ENCODE results near the gene SLIRP. TPM values are rescaled to one million over a fixed set of nuclear protein-coding genes. Genes with fewer than 3 reads are reported as not detected.
"Not testable (repeated sequence)": the region's sequence is repeated elsewhere in the genome, so short reads cannot be mapped to it uniquely, and the experiment has no call there.

The SLIRP gene
- total RNA-seq, result 10 to 100 TPM; 57.5 to 64.8 TPM

DNA sequence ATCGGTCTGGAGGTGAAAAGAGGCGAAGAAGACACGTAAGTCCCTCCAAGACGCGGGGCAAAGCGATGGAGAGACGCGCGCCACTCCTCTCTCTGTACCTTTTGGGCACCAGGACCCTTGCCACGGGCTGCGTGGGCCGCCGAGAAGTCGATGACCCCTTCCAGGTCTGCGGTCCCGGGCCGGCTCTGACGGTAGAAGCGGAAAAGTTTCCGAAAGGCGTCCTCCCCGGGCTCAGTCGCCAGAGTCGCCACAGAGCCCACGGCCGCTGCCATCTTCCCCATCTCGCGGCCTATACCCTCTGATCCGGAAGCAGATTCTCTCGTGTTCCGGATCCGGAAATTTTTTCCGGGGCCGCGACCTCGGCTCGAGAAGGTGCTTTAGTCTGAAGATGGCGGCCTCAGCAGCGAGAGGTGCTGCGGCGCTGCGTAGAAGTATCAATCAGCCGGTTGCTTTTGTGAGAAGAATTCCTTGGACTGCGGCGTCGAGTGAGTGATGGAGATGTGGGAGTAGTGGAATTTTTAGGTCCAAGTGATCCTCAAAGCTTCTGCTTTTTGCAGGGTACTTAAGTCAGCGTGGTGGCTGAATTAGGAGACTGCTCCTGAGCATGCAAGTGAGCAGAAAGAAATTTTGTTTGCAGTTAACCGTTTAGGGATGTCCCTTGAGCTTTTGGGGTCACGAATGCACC lies at the start of gene SLIRP, which contains the start of gene ALKBH1:
SLIRP (plus strand) TSS at position 380 of the 685 bp plus-strand sequence; CDS start at position 389, 9 bp downstream.
ALKBH1 (minus strand) TSS at position 300 of the 685 bp plus-strand sequence; CDS start at position 281, 19 bp downstream.
- Mint-ChIP-seq H3K27ac (peak within 1 kb of the TSS; percentile 97), H3K36me3 (peaks cover 12% of the 10 kb centered on the region), H3K27me3 (no peaks in the 10 kb centered on the region), H3K9me3 (no peaks in the 10 kb centered on the region), H3K4me3 (peak within 1 kb of the TSS; percentile 96), H3K4me1 (peaks cover 35% of the 10 kb centered on the region)
- POLR2A ChIA-PET, result interaction anchor here (0.6 to 0.9 kb wide), 3 partner anchors 32 to 96 kb away, joined by 3 to 5 read pairs (median 3); no protein-coding TSS in a partner anchor
- peak; percentile 83 for DNase-seq
- peak; percentile 98 for ATAC-seq (ENCODE audit: low read depth)

- POLR2A ChIA-PET, result no interaction called here
- DNase-seq (no peak), ATAC-seq (ENCODE audit: low read depth) (no peak)
- Mint-ChIP-seq H3K36me3 (no peaks in the 10 kb centered on the region), H3K4me1 (no peaks in the 10 kb centered on the region), H3K27me3 (no peaks in the 10 kb centered on the region), H3K9me3 (no peaks in the 10 kb centered on the region), H3K27ac (no peak overlapping the region), H3K4me3 (no peak overlapping the region)
These were observed 48.1 kb upstream of the SLIRP start for GRCh38 chr14:77659831-77660230.

DNA sequence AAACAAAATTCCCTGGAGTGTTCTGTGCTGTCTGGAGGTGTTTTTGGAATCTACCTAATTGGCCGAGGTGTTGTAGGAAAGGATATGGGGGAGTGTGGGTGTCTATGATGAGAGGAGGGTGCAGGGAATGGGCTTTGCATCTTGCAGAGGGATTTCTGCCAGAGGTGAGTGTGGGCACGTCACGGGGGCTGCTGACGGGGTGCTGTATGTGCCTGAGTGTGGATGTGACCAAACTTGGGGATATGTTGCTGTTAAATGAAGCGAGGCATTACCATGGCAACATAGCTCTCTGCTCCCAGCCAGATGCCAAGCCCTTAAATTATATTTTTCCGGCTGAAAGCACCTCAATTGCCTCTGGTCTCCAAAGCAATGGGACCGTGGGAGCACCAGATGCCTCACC lies 47.1 kb upstream of the SLIRP start:
- H3K27ac Mint-ChIP-seq, result no peak overlapping the region

DNA sequence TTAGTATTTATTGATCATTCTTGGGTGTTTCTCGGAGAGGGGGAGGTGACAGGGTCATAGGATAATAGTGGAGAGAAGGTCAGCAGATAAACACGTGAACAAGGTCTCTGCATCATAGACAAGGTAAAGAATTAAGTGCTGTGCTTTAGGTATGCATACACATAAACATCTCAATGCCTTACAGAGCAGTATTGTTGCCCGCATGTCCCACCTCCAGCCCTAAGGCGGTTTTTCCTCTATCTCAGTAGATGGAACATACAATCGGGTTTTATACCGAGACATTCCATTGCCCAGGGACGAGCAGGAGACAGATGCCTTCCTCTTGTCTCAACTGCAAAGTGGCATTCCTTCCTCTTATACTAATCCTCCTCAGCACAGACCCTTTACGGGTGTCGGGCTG lies 46.3 kb upstream of the SLIRP start:
- H3K4me1 Mint-ChIP-seq; H3K36me3 Mint-ChIP-seq; H3K4me3 Mint-ChIP-seq; H3K9me3 Mint-ChIP-seq; H3K27me3 Mint-ChIP-seq; POLR2A ChIA-PET; DNase-seq; H3K27ac Mint-ChIP-seq; ATAC-seq (ENCODE audit: low read depth): not testable (repeated sequence)

More for the DNA sequence above, 47.1 kb upstream of the SLIRP start:
- H3K9me3 Mint-ChIP-seq, result no peaks in the 10 kb centered on the region
- no peak for DNase-seq
- no peak overlapping the region for H3K4me3 Mint-ChIP-seq
- no peaks in the 10 kb centered on the region for H3K27me3 Mint-ChIP-seq
- no peak for ATAC-seq (ENCODE audit: low read depth)
- no peaks in the 10 kb centered on the region for H3K4me1 Mint-ChIP-seq
- H3K36me3 Mint-ChIP-seq, result no peaks in the 10 kb centered on the region
- POLR2A ChIA-PET, result no interaction called here

DNA sequence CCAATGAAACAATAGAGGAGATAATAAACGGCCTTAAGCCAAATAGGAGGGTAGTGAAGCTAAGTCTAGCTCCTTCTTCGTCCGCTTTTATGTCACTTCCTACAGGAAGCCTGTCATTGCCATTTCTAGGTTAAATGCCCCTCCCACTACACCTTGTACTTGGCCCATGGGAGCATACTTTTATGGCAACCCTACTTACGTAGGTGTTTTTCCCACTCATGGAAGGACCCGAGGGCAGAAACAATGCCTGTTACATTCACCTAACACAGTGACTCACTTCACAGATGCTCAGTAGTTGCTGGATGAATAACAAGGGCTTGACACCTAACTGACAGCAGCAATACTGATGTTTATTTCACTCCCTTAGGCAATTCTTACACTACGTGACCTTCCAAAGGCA lies 44.6 kb upstream of the SLIRP start:
- POLR2A ChIA-PET, result no interaction called here
- H3K4me1 Mint-ChIP-seq, result peaks cover 3% of the 10 kb centered on the region
- no peaks in the 10 kb centered on the region for H3K9me3 Mint-ChIP-seq
- ATAC-seq (ENCODE audit: low read depth), result no peak
- no peaks in the 10 kb centered on the region for H3K36me3 Mint-ChIP-seq
- no peak for DNase-seq
- no peak overlapping the region for H3K4me3 Mint-ChIP-seq
- no peak overlapping the region for H3K27ac Mint-ChIP-seq
- no peaks in the 10 kb centered on the region for H3K27me3 Mint-ChIP-seq

GRCh38 chr14:77667331-77667730 lies 40.6 kb upstream of the SLIRP start:
- DNase-seq (no peak), ATAC-seq (ENCODE audit: low read depth) (no peak)
- POLR2A ChIA-PET, result interaction anchor here (0.7 kb wide), 1 partner anchor 201 kb away, joined by 3 read pairs; no protein-coding TSS in a partner anchor
- Mint-ChIP-seq H3K4me1 (peaks cover 3% of the 10 kb centered on the region), H3K36me3 (peaks cover 2% of the 10 kb centered on the region), H3K27ac (no peak overlapping the region), H3K27me3 (no peaks in the 10 kb centered on the region), H3K4me3 (no peak overlapping the region), H3K9me3 (no peaks in the 10 kb centered on the region)

DNA sequence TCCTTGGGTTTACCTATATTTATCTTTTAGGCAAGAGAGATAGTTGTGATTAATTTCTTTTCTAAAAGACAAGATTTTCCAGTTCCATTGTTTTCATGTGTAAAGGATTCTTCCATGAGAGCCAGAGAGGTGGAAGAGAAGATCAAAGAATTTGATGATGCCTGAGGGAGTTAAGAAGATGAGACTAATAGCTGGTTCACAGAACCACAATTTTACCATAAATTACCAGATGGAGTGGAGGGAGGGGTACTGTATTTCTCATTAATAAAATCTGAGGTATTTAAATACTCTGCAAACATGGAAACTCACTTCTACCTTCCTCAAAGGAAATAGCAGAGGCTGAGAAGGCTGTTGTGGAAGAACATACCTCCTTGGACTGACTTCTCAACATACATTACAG lies 34.7 kb upstream of the SLIRP start:
- no peaks in the 10 kb centered on the region for H3K9me3 Mint-ChIP-seq
- H3K27ac Mint-ChIP-seq, result no peak overlapping the region
- no peak overlapping the region for H3K4me3 Mint-ChIP-seq
- POLR2A ChIA-PET, result no interaction called here
- DNase-seq (no peak), ATAC-seq (ENCODE audit: low read depth) (no peak)
- no peaks in the 10 kb centered on the region for H3K27me3 Mint-ChIP-seq
- H3K4me1 Mint-ChIP-seq, result no peaks in the 10 kb centered on the region
- peaks cover 24% of the 10 kb centered on the region for H3K36me3 Mint-ChIP-seq

- no peak overlapping the region for H3K4me3 Mint-ChIP-seq
- no peaks in the 10 kb centered on the region for H3K9me3 Mint-ChIP-seq
- no peaks in the 10 kb centered on the region for H3K27me3 Mint-ChIP-seq
- POLR2A ChIA-PET, result no interaction called here
- H3K36me3 Mint-ChIP-seq, result peaks cover 24% of the 10 kb centered on the region
- no peak overlapping the region for H3K27ac Mint-ChIP-seq
- no peaks in the 10 kb centered on the region for H3K4me1 Mint-ChIP-seq
- no peak for DNase-seq
- ATAC-seq (ENCODE audit: low read depth), result no peak
These were observed 33.0 kb upstream of the SLIRP start for GRCh38 chr14:77674931-77675330.

- peaks cover 5% of the 10 kb centered on the region for H3K36me3 Mint-ChIP-seq
- H3K9me3 Mint-ChIP-seq, result no peaks in the 10 kb centered on the region
- no peak overlapping the region for H3K27ac Mint-ChIP-seq
- no peak overlapping the region for H3K4me3 Mint-ChIP-seq
- no peak for ATAC-seq (ENCODE audit: low read depth)
- H3K27me3 Mint-ChIP-seq, result no peaks in the 10 kb centered on the region
- no peaks in the 10 kb centered on the region for H3K4me1 Mint-ChIP-seq
- POLR2A ChIA-PET, result no interaction called here
- no peak for DNase-seq
These were observed 26.4 kb upstream of the SLIRP start for GRCh38 chr14:77681196-77682157.

- H3K27me3 Mint-ChIP-seq, result no peaks in the 10 kb centered on the region
- no peak overlapping the region for H3K4me3 Mint-ChIP-seq
- peaks cover 9% of the 10 kb centered on the region for H3K36me3 Mint-ChIP-seq
- DNase-seq (no peak), ATAC-seq (ENCODE audit: low read depth) (no peak)
- H3K27ac Mint-ChIP-seq, result no peak overlapping the region
- POLR2A ChIA-PET, result no interaction called here
- H3K4me1 Mint-ChIP-seq, result no peaks in the 10 kb centered on the region
- H3K9me3 Mint-ChIP-seq, result no peaks in the 10 kb centered on the region
These were observed 25.7 kb upstream of the SLIRP start for GRCh38 chr14:77682158-77682553.

GRCh38 chr14:77691259-77691658 lies 16.6 kb upstream of the SLIRP start:
- Mint-ChIP-seq H3K4me3 (no peak overlapping the region), H3K36me3 (peaks cover 14% of the 10 kb centered on the region), H3K4me1 (peaks cover 1% of the 10 kb centered on the region), H3K27ac (no peak overlapping the region), H3K9me3 (no peaks in the 10 kb centered on the region), H3K27me3 (no peaks in the 10 kb centered on the region)
- DNase-seq (no peak), ATAC-seq (ENCODE audit: low read depth) (no peak)
- POLR2A ChIA-PET, result no interaction called here

GRCh38 chr14:77707355-77707723 lies 564 bp upstream of the SLIRP start:
- ATAC-seq (ENCODE audit: low read depth) (peak; percentile 21), DNase-seq (no peak)
- Mint-ChIP-seq H3K4me3 (peak overlapping the region; percentile 96), H3K27ac (peak overlapping the region; percentile 97), H3K27me3 (no peaks in the 10 kb centered on the region), H3K36me3 (peaks cover 9% of the 10 kb centered on the region), H3K9me3 (no peaks in the 10 kb centered on the region), H3K4me1 (peaks cover 32% of the 10 kb centered on the region)
- POLR2A ChIA-PET, result no interaction called here

GRCh38 chr14:77708749-77709148 lies 846 bp downstream of the SLIRP start:
- H3K4me3 Mint-ChIP-seq, result peak overlapping the region; percentile 96
- H3K4me1 Mint-ChIP-seq, result peaks cover 37% of the 10 kb centered on the region
- H3K9me3 Mint-ChIP-seq, result no peaks in the 10 kb centered on the region
- ATAC-seq (ENCODE audit: low read depth) (no peak), DNase-seq (no peak)
- POLR2A ChIA-PET, result interaction anchor here (0.6 to 0.9 kb wide), 3 partner anchors 31 to 97 kb away, joined by 3 to 5 read pairs (median 3); no protein-coding TSS in a partner anchor
- H3K27ac Mint-ChIP-seq, result peak overlapping the region; percentile 97
- no peaks in the 10 kb centered on the region for H3K27me3 Mint-ChIP-seq
- peaks cover 13% of the 10 kb centered on the region for H3K36me3 Mint-ChIP-seq
